GM19240 (cell line): Measurements from ENCODE around the gene RNF166.

ENCODE experiments used
- DNase-seq: peaks from one replicate; pipeline ENCODE4 v3.0.0; 2011; ENCODE audit warnings: low spot score; ENCODE audit not compliant: insufficient read length

The RNF166 gene, protein sequence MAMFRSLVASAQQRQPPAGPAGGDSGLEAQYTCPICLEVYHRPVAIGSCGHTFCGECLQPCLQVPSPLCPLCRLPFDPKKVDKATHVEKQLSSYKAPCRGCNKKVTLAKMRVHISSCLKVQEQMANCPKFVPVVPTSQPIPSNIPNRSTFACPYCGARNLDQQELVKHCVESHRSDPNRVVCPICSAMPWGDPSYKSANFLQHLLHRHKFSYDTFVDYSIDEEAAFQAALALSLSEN

DNA sequence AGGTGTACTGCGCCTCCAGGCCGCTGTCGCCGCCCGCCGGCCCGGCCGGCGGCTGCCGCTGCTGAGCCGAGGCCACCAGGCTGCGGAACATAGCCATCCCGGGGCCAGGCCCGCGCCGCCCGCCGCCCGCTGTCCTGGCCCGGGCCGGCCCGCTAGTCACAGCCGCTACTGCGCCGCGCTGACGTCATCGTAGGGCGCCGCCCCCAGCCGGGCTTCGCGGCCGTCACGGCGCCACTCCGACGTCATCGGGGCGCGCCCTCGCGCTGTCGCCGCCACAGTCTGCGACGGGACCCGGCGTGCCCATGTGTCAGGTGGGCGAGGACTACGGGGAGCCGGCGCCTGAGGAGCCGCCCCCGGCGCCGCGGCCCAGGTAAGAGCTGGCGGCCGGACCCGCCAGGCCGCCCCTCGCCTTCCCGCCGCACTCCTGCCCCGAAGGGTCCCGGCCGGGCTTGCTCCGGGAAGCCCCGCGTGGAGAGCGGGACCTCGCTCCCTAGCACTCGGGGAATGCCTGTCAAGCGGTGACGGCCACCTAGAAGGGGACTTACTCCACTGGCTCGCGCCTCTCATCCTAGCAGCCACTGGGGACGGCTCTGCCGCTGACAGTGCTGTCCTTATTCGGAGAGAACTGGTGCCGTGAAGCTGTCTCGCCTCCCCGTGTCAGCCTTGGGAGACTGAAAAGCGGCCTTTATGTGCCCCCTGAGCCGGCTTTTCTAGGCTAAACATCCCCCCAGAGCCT, at the start of gene RNF166, which contains the start of gene CTU2:
Gene RNF166, minus strand, starts transcription at position 180 of the 736 bp plus-strand sequence. Its CDS starts 83 bp downstream, at position 97.
Gene CTU2, plus strand, starts transcription at position 275 of the 736 bp plus-strand sequence. Its CDS starts 28 bp downstream, at position 303.
- peak; percentile 99 for DNase-seq

DNA sequence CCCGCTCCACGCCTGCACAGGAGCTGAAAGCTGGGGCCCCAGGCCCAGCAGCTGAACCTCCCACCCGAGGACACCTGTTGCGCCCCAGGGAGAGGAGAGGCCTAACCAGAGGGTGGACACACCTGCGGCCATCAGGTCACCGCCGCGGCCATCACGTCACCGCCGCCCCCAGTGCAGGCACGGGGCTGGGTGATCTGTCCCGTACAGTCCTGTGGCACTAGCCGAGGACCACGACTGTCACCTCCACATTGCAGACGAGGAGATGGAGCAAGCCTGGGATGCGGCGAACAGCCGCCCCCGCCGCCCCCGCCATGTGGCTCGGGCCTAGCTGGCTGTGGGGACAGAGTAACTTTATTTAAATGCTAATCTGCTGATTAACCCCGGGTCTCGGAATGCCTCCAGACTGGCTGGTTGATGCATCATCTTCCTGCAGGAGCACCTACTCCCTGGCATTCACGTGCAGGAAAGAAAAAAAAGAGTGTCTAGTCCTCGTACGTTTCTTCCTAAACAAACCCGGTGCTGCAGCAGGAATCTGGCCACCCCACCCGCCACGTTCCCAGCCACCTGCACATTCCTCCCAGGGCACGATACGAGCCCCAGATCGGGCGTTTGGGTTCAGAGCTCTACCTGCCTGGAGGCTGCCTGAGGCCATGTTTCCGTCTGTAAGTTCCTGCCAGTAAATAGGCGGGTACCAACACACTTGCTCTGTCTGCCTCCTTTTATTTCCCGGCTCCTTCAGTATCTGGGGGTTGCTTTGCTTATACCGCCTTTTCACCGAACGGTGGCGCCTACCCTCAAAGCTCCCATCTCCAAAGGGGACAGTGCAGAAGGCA, 48.9 kb upstream of the RNF166 start:
- no peak for DNase-seq

DNA sequence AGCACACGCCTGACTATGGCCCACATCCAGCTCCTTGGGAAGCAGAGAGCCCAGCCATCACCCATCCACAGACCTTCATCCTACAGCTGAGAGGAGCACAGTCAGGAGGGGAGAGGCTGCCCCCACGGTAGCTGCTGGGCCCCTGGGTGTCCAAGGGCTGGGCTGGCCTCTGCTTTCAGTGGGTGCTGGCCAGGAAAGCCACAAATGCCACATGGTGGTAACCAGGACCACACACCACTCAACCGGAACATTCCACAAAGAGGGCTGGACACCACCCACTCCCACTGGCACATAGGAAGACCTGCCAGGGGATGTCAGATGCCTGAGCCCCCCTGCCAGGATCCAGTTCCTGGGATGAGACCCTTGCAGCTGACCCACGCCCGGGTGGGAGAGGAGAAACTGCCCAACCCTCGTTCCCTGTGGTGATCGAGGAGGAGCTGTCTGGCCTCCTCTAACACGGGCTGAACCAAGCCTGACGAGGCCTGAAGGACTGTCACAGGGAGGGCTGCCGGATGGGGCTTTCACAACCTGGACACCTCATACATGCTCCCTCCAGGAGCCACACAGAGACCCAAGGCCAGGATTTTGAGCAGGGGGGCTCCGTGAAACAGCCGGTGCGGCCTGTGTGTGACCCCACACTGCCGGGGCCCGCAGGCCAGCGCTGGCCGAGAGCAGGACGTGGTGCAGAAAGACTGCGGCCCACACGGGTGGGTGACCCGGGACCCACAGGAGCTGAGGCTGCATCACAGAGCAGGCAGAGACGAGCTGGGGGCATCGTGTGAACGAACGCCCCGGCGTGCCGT, 48.1 kb upstream of the RNF166 start:
- DNase-seq = no peak

DNA sequence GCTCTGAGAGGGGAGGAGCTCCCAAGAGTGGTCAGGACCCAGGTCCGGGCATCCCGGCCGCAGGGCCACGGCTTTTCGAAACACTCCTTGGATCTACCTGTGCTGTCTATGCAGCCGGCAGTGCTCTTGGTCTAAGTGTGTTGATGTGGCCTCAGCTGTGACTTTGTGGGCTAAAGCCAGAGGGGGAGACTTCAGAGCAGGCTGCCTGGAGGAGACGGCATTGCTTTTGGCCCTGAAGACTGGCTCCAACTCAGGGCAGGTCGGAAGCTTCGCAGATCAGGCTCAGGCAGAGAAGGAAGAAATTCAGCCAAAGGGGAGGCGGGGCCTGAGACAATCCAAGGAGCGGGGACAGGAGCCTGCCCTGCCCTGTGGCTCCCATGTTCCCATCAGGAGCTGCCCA, 47.4 kb upstream of the RNF166 start:
- no peak for DNase-seq

DNA sequence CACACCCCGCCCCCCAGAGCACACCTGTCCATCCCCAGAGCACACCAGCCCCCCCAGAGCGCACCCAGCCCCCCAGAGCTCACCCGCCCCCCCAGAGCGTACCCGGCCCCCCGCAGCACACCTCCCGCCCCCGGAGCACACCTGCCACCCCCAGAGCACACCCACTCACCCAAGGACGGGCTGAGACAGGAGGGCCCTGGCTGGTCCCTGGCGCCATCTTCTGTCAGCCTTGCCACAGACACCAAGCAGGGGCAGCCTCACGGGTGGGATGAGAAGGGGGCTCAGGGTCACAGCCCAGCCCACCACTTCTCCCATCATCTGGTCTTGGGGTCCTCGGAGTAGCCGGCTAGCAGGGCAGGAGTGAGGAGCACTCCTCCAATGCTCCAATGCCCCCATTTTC, 47.0 kb upstream of the RNF166 start:
- DNase-seq = no peak

DNA sequence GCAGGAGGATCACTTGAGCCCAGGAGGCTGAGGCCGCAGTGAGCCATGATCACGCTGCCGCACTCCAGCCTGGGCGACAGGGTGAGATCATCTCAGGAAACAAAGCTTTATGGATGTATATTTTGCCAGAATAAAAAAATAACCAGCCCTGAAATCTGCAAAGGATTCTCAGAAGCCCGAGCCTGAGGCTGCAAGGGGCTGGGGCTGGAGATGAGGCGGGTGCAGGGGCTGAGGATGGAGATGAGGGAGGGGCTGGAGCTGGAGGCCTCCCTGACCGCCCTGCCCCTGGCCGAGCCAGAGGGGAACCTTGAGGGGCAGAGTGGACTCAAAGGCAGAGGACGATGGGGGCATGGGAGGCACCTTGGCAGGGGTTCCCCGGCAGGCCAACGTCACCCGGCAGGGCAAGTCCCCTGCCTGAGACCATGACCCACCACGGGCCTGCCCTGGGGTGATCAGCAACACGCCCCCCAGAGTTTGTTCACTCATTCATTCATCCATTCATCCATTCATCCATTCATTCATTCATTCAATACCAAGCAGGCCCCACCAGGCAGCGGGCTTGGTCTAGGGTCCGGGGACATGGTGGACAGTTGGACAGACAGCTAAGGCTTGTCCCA, 46.3 kb upstream of the RNF166 start:
- DNase-seq = no peak

DNA sequence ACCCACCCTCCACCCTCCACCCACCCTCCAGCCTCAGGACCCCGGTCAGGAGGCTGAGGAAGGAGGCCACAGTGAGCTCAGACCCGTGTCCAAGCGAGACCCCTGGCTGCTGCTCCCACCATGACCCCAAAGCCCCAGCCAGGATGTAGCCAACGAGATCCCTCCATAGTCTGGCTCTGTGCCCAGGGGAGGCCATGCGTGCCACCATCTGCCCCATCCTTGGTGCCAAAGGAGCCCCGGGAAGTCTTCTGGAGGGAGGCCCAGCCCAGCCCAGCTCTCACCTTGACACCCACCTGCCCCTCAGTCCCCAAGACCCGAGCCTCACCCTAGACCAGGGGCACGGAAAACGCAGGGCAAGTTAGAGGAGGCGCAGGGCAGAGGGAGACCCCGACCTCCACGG, 44.6 kb upstream of the RNF166 start:
- no peak for DNase-seq

DNA sequence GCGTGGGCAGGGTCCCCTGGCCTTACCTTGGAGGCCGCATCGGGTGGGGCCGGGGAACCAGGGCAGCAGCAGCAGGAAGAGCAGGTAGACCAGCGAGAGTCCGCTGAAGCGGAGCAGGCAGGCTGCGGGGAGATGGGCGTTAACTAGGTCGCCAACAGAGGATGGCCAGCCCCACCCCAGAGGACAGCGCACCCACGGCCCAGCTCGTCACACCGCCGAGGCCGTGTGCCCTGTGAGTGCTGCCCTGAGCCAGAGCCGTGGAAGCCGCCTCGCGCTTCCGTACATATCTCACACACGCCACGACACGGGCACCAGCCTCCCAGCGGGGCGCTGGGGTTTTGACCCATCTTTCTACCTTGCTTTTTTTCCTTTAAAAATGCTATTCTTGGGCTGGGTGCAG, 43.1 kb upstream of the RNF166 start:
- no peak for DNase-seq

DNA sequence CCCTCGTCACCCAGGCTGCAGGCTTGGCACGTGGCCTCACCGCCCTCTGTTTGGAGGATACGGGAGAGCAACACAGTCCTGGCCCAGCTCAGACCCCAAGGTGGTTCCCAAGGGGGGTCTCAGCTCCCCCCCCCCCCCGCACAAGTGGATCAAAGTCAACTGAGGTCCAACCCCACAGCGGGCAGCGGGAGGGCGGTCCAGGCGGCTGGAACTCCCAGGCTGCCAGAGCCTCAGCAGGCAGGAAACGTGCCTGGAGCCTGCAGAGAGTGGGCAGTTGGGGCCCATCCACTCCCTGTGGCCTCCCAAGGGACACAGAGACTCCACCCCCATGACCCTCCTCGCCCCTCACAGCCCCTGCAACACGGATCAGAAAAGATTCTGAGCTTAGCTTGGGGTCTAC, 42.2 kb upstream of the RNF166 start:
- DNase-seq = no peak

DNA sequence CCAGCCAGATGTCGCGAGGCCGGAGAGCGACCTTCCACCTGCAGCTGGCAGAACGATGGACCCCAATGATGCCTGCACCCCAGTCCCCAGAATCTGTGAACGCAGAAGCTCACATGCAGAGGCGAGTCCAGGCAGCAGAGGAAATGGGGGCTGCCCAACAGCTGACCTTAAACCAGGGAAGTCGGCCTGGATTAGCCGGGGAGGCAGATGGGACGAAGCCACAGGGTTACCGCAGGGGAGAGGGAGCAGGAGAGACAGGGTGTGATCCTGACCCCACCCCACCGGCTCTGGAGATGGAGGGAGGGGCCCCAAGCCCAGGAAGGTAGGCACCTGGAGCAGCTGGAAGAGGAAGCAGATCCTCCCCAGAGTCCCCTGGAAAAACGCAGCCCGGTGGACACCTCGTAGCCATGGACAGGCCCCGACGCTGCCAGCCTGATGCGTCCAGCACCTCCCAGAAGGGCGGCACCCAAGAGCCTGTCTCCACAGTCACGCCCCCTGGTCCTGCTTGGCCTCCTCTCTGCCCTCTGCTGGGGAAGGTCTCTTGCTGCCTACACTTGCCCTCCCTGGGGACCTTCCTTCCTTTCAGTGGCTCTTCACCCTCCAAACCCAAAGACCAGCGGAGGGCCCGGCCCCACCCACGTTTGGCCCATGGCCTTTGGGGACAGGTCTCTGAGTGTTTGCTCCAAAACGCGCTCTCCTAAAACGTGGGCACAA, 41.5 kb upstream of the RNF166 start:
- DNase-seq = peak; percentile 47

DNA sequence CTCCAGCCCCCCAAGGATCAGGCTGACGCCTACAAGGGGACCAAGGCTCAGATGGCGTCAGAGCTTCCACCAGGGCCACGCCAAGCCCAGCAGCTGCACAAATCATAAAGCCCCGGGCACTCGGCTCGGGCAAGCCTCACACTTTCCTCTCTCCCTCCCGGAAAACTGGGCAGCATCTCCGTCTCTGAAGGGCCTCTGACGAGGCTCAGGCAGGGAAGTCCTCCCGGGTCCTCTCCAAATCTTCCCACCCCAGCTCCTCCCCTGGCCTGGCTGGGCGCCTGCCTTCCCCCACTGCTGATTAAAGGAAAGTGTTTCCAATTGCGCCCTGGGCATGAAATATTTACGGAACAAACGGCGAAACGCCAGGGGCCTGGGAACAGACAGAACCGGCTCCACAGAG, 40.3 kb upstream of the RNF166 start:
- no peak for DNase-seq

DNA sequence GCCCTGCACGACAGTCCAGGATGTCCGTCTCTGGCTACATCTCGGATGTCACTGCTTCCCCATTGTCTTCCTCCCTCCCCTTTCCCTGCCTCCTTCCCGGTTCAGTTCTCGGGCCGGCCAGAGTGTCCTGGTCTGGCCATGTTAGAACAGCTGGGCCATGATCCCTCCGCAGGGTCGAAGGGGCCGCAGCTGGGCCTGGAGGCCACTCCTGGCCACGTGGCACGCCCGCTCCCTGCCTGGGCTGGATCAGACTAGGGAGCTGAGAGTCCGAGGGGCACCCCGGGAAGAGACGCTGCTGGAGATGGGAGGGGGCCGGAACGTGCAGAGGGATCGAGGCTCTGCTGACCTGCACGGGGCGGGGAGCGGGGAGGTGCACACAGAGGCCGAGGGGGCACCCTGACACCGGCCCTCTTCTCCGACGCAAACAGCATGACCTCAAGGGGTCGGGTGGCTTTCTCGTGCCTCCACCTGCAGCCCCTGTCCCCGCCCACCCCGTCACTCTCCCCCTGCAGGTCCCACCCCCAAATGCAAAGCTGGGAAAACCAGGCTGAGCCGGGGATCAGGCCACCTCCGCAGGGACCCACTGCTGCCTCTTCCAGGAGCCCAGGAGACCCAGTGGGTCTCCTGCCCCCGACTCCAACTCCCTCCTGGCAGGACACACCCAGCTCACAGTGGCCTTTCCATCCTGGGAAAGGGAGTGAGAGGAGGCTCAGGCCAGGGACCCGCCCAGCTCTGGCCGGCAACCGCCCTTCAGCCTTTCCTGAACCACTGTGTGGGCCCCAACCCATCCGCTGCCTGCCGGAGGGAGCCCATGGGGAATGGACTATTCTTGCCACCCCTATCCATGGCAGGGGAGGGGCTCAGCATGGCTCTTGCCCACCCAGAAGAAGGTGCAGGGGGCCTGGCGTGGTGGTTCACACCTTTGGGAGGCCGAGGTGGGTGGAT, 38.6 kb upstream of the RNF166 start:
- no peak for DNase-seq

DNA sequence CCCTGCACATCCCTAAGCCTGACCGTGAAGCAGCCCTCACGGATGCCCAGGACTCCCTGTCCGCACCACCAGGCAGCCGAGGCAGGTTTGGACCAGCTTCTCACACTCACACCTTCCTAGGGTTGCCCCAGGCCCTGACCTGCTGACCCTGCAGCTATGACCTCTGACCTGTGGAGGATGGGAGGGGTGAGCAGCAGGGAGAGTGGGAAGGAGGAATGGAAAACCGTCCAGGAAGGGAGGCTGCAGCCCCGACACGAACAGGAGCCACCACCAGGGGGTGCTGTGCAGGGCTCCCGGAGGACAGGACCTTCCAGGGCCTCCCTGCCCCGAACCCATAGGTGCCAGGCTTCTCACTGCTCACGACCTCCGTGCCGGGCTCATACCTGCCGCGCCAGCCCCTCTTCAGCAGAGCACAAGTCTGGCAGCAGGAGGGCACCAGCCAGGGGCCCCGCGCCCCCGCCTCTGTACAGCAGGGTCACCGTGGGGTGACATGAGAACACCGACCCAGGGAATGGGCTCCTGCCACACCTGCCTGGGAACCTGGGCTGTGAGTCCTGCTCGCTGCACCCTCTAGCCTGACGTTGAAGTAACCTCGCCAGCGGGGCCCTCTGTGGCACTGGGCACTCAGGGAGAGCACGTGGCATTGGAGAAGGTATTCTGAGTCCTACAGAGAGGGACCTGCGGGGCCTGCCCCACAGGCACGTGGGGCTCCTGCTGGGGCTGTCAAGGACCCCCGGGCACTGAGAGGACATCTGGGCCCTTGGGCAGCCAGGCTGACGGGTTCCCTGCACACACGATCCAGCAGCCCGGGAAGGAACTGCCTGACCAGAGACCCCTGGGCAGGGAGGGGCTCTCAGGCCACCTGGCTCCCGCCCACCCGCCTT, 37.7 kb upstream of the RNF166 start:
- peak; percentile 77 for DNase-seq

DNA sequence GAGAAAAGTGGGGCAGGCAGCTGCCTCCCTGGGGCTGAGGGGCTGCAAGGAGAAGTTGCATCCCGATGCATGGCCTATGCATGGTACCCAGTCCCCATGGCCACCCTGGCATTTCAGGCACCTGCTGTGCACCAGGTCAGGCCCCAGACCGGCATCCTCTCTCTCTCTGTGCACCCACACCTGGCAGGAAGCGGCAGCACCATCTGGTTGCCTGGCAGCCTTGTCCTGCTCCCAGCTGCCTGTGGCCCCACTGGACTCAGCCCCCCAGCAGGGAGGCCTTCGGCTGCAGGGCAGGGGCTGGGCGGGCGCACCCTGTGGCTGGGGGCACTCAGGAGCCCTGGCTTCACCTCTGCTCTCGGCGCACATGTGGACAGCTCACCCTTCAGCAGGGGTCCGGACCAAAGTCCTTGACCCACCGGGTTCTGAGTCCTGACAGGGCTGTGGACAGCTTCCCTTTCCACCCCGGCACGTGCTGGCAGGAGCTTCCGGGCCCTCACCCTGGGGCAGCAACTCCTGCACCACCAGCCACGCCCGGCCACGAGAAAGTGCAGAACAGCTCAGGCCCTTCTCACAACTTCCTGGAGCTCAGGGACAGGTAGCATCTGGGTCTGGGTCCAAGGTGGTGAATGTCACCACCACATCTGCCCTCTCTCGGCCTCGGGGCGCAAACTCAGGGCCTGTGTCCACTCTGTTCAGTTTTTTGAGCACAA, 36.8 kb upstream of the RNF166 start:
- DNase-seq = no peak

DNA sequence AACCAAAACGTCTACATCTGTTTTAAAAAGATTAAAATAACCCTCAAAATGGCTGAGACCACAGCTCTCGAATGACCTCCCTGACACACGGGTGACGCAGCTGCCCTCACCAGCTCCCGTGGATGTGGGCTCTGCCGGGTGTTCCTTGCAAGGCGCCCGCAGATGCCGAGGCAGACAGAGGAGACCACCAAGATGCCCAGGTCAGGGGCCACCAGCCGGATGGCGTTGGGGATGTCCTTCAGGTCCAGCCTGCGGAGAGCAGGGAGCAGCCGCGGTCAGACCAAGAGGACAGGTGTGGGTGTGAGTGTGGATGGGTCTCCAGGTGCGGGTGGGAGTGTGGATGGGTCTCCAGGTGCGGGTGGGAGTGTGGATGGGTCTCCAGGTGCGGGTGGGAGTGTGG, 35.2 kb upstream of the RNF166 start:
- DNase-seq = no peak

DNA sequence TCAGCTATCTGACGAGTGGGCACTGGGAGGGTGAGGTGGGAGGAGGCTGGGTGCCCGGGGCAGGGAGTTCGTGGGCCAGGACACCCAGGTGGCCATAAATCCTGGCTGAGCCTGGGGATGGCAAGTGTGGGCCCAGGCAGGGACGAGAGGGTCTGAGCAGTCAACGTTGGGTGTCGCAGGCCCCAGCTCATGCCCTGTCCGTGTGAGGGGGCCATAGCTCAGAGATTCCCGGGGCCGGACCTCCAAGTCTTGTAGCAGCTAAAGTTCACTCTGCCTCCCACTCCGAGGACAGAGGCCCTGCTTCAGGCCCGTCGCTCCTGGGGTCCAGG, 34.5 kb upstream of the RNF166 start:
- no peak for DNase-seq

DNA sequence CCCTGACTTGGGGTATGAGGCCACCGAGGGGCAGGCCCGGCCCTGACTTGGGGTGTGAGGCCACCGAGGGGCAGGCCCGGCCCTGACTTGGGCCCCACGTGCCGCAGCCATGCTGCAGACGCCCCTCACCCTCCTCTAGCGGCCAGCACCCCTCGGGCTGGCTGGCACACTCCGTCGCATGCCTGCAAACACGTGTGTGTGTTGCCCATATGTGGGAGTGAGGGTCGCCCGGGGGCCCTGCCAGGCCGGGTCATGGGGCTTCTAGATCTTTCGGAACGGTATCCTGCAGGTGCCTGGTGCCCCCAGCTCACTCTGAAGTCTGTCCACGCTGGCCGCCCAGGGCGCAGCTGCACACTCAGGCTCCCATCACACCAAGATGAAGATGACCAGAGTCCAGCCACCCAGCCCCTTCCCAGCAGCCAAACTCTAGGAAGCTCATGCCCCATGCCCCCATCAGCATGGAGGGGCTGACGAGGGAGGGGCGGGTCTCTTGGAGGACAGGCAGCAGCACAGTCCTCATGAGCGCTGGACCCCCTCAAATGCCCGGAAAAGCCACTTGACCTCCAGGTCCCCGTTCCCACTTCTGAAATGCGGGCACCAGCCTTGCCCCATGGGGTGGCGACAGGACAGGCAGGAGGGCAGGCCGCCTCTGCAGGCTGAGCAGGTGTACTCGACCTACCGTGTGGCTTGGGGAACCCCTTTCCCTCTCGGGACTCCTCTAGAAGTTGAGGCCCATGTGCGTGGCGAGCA, 33.9 kb upstream of the RNF166 start:
- no peak for DNase-seq
